ENCODE measurements around the gene PDE4B.
"Not testable (repeated sequence)": the region's sequence is repeated elsewhere in the genome, so short reads cannot be mapped to it uniquely, and the experiment has no call there.

DNA sequence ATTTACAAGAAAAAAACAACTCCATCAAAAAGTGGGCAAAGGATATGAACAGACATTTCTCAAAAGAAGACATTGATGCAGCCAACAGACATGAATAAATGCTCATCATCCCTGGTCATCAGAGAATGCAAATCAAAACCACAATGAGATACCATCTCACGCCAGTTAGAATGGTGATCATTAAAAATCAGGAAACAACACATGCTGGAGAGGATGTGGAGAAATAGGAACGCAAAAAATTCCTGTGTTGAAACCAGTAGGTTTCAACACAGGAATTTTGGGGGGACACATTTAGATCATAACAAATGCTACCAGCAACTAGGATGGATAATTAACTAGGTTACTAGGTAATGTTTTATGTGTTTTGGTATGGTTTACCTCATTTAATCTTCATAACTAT is 529.8 kb downstream of the PDE4B start:
- TF ChIP-seq, protein P1, sequence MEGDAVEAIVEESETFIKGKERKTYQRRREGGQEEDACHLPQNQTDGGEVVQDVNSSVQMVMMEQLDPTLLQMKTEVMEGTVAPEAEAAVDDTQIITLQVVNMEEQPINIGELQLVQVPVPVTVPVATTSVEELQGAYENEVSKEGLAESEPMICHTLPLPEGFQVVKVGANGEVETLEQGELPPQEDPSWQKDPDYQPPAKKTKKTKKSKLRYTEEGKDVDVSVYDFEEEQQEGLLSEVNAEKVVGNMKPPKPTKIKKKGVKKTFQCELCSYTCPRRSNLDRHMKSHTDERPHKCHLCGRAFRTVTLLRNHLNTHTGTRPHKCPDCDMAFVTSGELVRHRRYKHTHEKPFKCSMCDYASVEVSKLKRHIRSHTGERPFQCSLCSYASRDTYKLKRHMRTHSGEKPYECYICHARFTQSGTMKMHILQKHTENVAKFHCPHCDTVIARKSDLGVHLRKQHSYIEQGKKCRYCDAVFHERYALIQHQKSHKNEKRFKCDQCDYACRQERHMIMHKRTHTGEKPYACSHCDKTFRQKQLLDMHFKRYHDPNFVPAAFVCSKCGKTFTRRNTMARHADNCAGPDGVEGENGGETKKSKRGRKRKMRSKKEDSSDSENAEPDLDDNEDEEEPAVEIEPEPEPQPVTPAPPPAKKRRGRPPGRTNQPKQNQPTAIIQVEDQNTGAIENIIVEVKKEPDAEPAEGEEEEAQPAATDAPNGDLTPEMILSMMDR (conservative IDR thresholded peaks at IDR 0.05; ENCODE audit: low read depth, low read length): not testable (repeated sequence)
- TF ChIP-seq EZH2 (IDR thresholded peaks at IDR 0.05; ENCODE audit: low read length, unreplicated experiment); EZH2phosphoT487 (IDR thresholded peaks at IDR 0.05; ENCODE audit: borderline replicate concordance, low read length): not testable (repeated sequence)

Data from PC-3 (cell line).